Activated CD4-positive, alpha-beta T cell treated with anti-CD3 and anti-CD28 coated beads, Interleukin-2, amount 50 U/mL, for 16 hours (primary cell): Measurements from ENCODE around the gene CEP350.

Experiments used
- DNase-seq: peaks from one replicate; pipeline ENCODE4 v3.0.0-alpha.2; 2020

The CEP350 gene

GRCh38 chr1:180066150-180066549, 111.5 kb downstream of the CEP350 start:
- DNase-seq = no peak

GRCh38 chr1:180070286-180070685, 115.7 kb downstream of the CEP350 start:
- no peak for DNase-seq

GRCh38 chr1:180071759-180072158, 117.1 kb downstream of the CEP350 start:
- no peak for DNase-seq

- peak; percentile 12 for DNase-seq
Measured at GRCh38 chr1:180080439-180080838, 125.8 kb downstream of the CEP350 start.

GRCh38 chr1:180081474-180081873, 126.9 kb downstream of the CEP350 start:
- no peak for DNase-seq

- no peak for DNase-seq
Measured at GRCh38 chr1:180083164-180083563, 128.6 kb downstream of the CEP350 start.

GRCh38 chr1:180084867-180085266, 130.3 kb downstream of the CEP350 start:
- no peak for DNase-seq

GRCh38 chr1:180085331-180085730, 130.7 kb downstream of the CEP350 start:
- DNase-seq = peak; percentile 5

GRCh38 chr1:180092931-180093650, 138.5 kb downstream of the CEP350 start:
- DNase-seq = peak; percentile 6

- DNase-seq = no peak
Measured at GRCh38 chr1:180094705-180095295, 140.2 kb downstream of the CEP350 start.

GRCh38 chr1:180096584-180097325, 142.1 kb downstream of the CEP350 start:
- DNase-seq = no peak

- no peak for DNase-seq
Measured at GRCh38 chr1:180097326-180097605, 142.7 kb downstream of the CEP350 start.

GRCh38 chr1:180101411-180101810, 146.8 kb downstream of the CEP350 start:
- DNase-seq = no peak

GRCh38 chr1:180103819-180104218, 149.2 kb downstream of the CEP350 start:
- no peak for DNase-seq

GRCh38 chr1:180112091-180112490, 157.5 kb downstream of the CEP350 start:
- no peak for DNase-seq

GRCh38 chr1:180112984-180113647, 158.5 kb downstream of the CEP350 start:
- no peak for DNase-seq

GRCh38 chr1:180114396-180114945, 159.9 kb downstream of the CEP350 start:
- no peak for DNase-seq

GRCh38 chr1:180116964-180117763, 162.6 kb downstream of the CEP350 start:
- no peak for DNase-seq

GRCh38 chr1:180117764-180118116, 163.1 kb downstream of the CEP350 start:
- no peak for DNase-seq

- no peak for DNase-seq
Measured at GRCh38 chr1:180119837-180120236, 165.2 kb downstream of the CEP350 start.

- no peak for DNase-seq
Measured at GRCh38 chr1:180123463-180123936, 168.9 kb downstream of the CEP350 start.

- DNase-seq = no peak
Measured at GRCh38 chr1:180130651-180131050, 176.0 kb downstream of the CEP350 start.
